Measurements from ENCODE around the gene COQ10A. TPM values are rescaled to one million over a fixed set of nuclear protein-coding genes. Genes with fewer than 3 reads are reported as not detected.

The COQ10A gene
- total RNA-seq (2016; rRNA removed; fragmentation: Illumina TruSeq; extraction: Trizol) (18.6 and 21.0 TPM in 2 replicates), polyA plus RNA-seq (2011; rRNA removed) (35.3 and 37.3 TPM in 2 replicates), polyA minus RNA-seq (2011; rRNA and poly(A)+ RNA removed; ENCODE audit: low replicate concordance) (23.4 and 33.2 TPM in 2 replicates), Bru-seq, nascent RNA (percentile 82 among the genes with signal in this experiment), BruChase-seq, experiment 1, labeled RNA remaining after a 6-hour chase (percentile 92 among the genes with signal in this experiment), BruChase-seq, experiment 2, labeled RNA remaining after a 2-hour chase (percentile 89 among the genes with signal in this experiment)
- total RNA-seq (2016; cell fraction: cytosol; rRNA removed; fragmentation: Illumina TruSeq; extraction: Trizol; ENCODE audit: low read depth): 10.8 and 11.2 TPM in 2 replicates
- 20.5 and 20.7 TPM in 2 replicates for total RNA-seq (2016; cell fraction: insoluble cytoplasmic fraction; rRNA removed; fragmentation: Illumina TruSeq; extraction: Trizol)
- 19.9 and 20.0 TPM in 2 replicates for total RNA-seq (2016; cell fraction: membrane; rRNA removed; fragmentation: Illumina TruSeq; extraction: Trizol)
- 16.9 and 18.6 TPM in 2 replicates for total RNA-seq (2016; cell fraction: nucleus; rRNA removed; fragmentation: Illumina TruSeq; extraction: Trizol)
- polyA plus RNA-seq (2011; cell fraction: cytosol; rRNA removed): 27.3 and 29.7 TPM in 2 replicates
- 47.9 and 56.5 TPM in 2 replicates for polyA plus RNA-seq (2011; cell fraction: nucleus; rRNA removed)
- polyA plus RNA-seq (2012): 14.4 TPM in 2 replicates
- polyA plus RNA-seq (2016; cell fraction: cytosol; fragmentation: Illumina TruSeq; extraction: Trizol; ENCODE audit: low read depth): 11.5 and 12.3 TPM in 2 replicates
- 20.5 and 20.9 TPM in 2 replicates for polyA plus RNA-seq (2016; cell fraction: insoluble cytoplasmic fraction; fragmentation: Illumina TruSeq; extraction: Trizol; ENCODE audit: low read depth)
- polyA plus RNA-seq (2016; cell fraction: membrane; fragmentation: Illumina TruSeq; extraction: Trizol; ENCODE audit: low read depth): 16.8 and 16.9 TPM in 2 replicates
- 52.1 and 53.2 TPM in 2 replicates for polyA plus RNA-seq (2016; cell fraction: nucleus; fragmentation: Illumina TruSeq; extraction: Trizol; ENCODE audit: insufficient read depth, low read depth)
- polyA minus RNA-seq (2011; cell fraction: cytosol; rRNA and poly(A)+ RNA removed): 7.5 and 9.5 TPM in 2 replicates
- polyA minus RNA-seq (2011; cell fraction: nucleus; rRNA and poly(A)+ RNA removed): 33.2 and 35.2 TPM in 2 replicates
- long read RNA-seq, experiment 1, transcript COQ10A-201 (5 exons, 1,652 nt): major isoform, 11 of 26 reads
- long read RNA-seq, experiment 1, transcript COQ10A-202 (5 exons, 1,410 nt): major isoform, 11 of 26 reads
- long read RNA-seq, experiment 1, partial matches to known transcripts: 1 of 26 reads
- long read RNA-seq, experiment 1, other reads (novel, unspliced or antisense): 1 of 26 reads
- long read RNA-seq, experiment 2, transcript COQ10A-201 (5 exons, 1,652 nt): major isoform, 18 of 43 reads
- long read RNA-seq, experiment 2, transcript COQ10A-202 (5 exons, 1,410 nt): minor isoform, 8 of 43 reads
- long read RNA-seq, experiment 2, partial matches to known transcripts: 10 of 43 reads
- long read RNA-seq, experiment 2, other reads (novel, unspliced or antisense): 3 of 43 reads

GRCh38 chr12:56266693-56267442, at the start of gene COQ10A:
COQ10A (plus strand) TSS chr12:56266942; CDS start chr12:56267119, 177 bp downstream.
- ATAC-seq (peak; percentile 90), DNase-seq (ENCODE audit: low spot score) (peak; percentile 83), FAIRE-seq (peak; percentile 80)
- peak within 1 kb of the TSS; percentile 99 for H3K4me2 ChIP-seq (ENCODE audit: low read depth, low read length)
- peaks cover 6 to 14% of the 10 kb centered on the region in 2 experiments; a peak in 3 of 5 replicates for H3K36me3 ChIP-seq (replicated peaks in 1 of 2; ENCODE audit: control insufficient read depth in 1 of 2, insufficient read depth in 2 of 2, low read length in 2 of 2)
- no peaks in the 10 kb centered on the region; a peak in 1 of 5 replicates for H3K27me3 ChIP-seq (ENCODE audit: control insufficient read depth in 1 of 2, insufficient read depth in 2 of 2, low read length in 2 of 2)
- no peaks in the 10 kb centered on the region for H4K20me1 ChIP-seq (ENCODE audit: insufficient read depth, low read length)
- peak within 1 kb of the TSS; percentile 69 for H3K9ac ChIP-seq (ENCODE audit: insufficient read depth, low read depth, low read length)
- WGBS (ENCODE audit: low lambda C conversion rate): 2% methylated on average over 26 of the region's 68 CpGs
- peaks cover 18% of the 10 kb centered on the region for H3K4me1 ChIP-seq (ENCODE audit: insufficient read depth, low read length)
- ChIA-PET POLR2A (interaction anchor here (0.6 to 3.6 kb wide), 31 partner anchors 9 to 221 kb away, joined by 3 to 47 read pairs (median 5); partner anchors contain the start of genes ANKRD52, CNPY2, CS and ESYT1), CTCF (ENCODE audit: low intra/inter-chr PET ratio, low total read pairs) (interaction anchor here (0.9 to 1.4 kb wide), 2 partner anchors 9 to 36 kb away, joined by 3 to 6 read pairs; partner anchors contain the start of gene ANKRD52)
- in situ Hi-C loops (cut with HindIII; ENCODE audit: extremely low pct_ligation_motif_present, low pct_unique_long_range_greater_than_20kb) (no loop called here), intact Hi-C loops (cut with micrococcal nuclease; ENCODE audit: unreplicated experiment) (loop anchor here (2.0 kb wide), 2 partner anchors 20 to 74 kb away; no protein-coding TSS in a partner anchor)
- no peaks in the 10 kb centered on the region for H3K9me3 ChIP-seq (ENCODE audit: low read length)
- no peaks in the 10 kb centered on the region for H3K79me2 ChIP-seq (ENCODE audit: insufficient read depth, low read length)
- no TSS peak for BruUV-seq (replicated peaks)
- H3K27ac ChIP-seq (ENCODE audit: extremely low read length, insufficient read depth, low read length): peak within 1 kb of the TSS; percentile 82
- H2AFZ ChIP-seq (ENCODE audit: low read length): peak within 1 kb of the TSS; percentile 49
- H3K4me3 ChIP-seq (replicated peaks in 1 of 3; ENCODE audit: insufficient read depth in 1 of 3, low read depth in 2 of 3, low read length in 3 of 3): peak within 1 kb of the TSS; percentile 54 to 91 (median 83)
- TF ChIP-seq ETV6 (CRISPR knock-in tag; conservative IDR thresholded peaks at IDR 0.05) (no peak), ZNF557 (CRISPR knock-in tag; IDR thresholded peaks at IDR 0.05) (no peak), RAD51 (IDR thresholded peaks at IDR 0.05; ENCODE audit: borderline replicate concordance) (no peak), NCOR1 (IDR thresholded peaks at IDR 0.05; ENCODE audit: borderline replicate concordance, low read length) (no peak), GTF3A (CRISPR knock-in tag; conservative IDR thresholded peaks at IDR 0.05) (no peak), ZKSCAN8 (CRISPR knock-in tag; IDR thresholded peaks at IDR 0.05; ENCODE audit: borderline replicate concordance) (0 out of 2 replicates have a peak, but pooled peaks have one; percentile 49), KDM6A (CRISPR knock-in tag; IDR thresholded peaks at IDR 0.05; ENCODE audit: low read depth) (no peak), ZMAT3 (CRISPR knock-in tag; conservative IDR thresholded peaks at IDR 0.05) (peak; percentile 56; the same call in 1 of the 2 replicates), ZNF207 (IDR thresholded peaks at IDR 0.05; ENCODE audit: borderline replicate concordance) (no peak), FOSL1 (CRISPR knock-in tag; IDR thresholded peaks at IDR 0.05; ENCODE audit: borderline replicate concordance) (no peak), ARID2 (CRISPR knock-in tag; IDR thresholded peaks at IDR 0.05; ENCODE audit: borderline replicate concordance) (peak; percentile 88; the same call in 1 of the 2 replicates), PPARG (CRISPR knock-in tag; conservative IDR thresholded peaks at IDR 0.05) (no peak), ZNF280D (CRISPR knock-in tag; IDR thresholded peaks at IDR 0.05) (peak; percentile 86), ELF1 (CRISPR knock-in tag; IDR thresholded peaks at IDR 0.05) (peak; percentile 85), ZFP37 (CRISPR knock-in tag; IDR thresholded peaks at IDR 0.05; ENCODE audit: borderline replicate concordance) (no peak), TCF7 (IDR thresholded peaks at IDR 0.05; ENCODE audit: low read depth) (no peak)

Measured in HepG2 (cell line).